Measurements from ENCODE around the gene CCDC47. TPM values are rescaled to one million over a fixed set of nuclear protein-coding genes. Genes with fewer than 3 reads are reported as not detected.

The CCDC47 gene
- total and polyA plus RNA-seq, 2 experiments from 2014 or later: 38.5 to 61.9 TPM

DNA sequence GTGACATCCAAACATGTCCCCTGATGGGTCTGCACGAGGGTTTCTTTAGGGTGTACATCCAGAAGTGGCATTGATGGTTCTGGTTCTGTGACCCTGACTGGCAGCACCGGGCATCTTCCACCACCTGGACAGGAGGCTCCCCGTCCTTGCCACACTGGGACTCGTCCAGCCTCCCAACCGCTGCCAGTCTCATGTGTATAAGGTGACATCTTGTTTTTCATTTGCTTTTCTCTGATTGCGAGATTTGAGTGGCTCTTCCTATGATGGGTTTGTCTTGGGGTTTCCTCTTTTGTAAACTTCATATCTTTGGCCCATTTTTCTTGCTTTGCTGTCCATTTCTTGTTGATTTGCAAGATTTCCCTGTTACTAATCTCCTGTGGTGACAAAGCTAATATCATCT lies 64.3 kb downstream of the CCDC47 start:
- Histone ChIP-seq H3K79me2 (replicated peaks; ENCODE audit: insufficient read depth) (no peaks in the 10 kb centered on the region), H3K4me3 (no peak overlapping the region), H3K4me2 (no peak overlapping the region), H3K4me1 (ENCODE audit: insufficient read depth) (no peaks in the 10 kb centered on the region), H3F3A (replicated peaks; ENCODE audit: low read depth) (no peaks in the 10 kb centered on the region), H3K27ac (ENCODE audit: low read depth) (no peak overlapping the region), H2AFZ (no peak overlapping the region), H4K20me1 (replicated peaks; ENCODE audit: insufficient read depth) (no peaks in the 10 kb centered on the region; the same call in none of the 2 replicates), H3K36me3 (ENCODE audit: insufficient read depth) (no peaks in the 10 kb centered on the region; the same call in 1 of the 2 replicates), H3K9me2 (ENCODE audit: insufficient read depth) (no peaks in the 10 kb centered on the region), H3K27me3 (ENCODE audit: insufficient read depth) (no peaks in the 10 kb centered on the region)
- no peak for TF ChIP-seq CREB1 (CRISPR knock-in tag; IDR thresholded peaks at IDR 0.05; ENCODE audit: low read depth)
- TF ChIP-seq, protein P1, sequence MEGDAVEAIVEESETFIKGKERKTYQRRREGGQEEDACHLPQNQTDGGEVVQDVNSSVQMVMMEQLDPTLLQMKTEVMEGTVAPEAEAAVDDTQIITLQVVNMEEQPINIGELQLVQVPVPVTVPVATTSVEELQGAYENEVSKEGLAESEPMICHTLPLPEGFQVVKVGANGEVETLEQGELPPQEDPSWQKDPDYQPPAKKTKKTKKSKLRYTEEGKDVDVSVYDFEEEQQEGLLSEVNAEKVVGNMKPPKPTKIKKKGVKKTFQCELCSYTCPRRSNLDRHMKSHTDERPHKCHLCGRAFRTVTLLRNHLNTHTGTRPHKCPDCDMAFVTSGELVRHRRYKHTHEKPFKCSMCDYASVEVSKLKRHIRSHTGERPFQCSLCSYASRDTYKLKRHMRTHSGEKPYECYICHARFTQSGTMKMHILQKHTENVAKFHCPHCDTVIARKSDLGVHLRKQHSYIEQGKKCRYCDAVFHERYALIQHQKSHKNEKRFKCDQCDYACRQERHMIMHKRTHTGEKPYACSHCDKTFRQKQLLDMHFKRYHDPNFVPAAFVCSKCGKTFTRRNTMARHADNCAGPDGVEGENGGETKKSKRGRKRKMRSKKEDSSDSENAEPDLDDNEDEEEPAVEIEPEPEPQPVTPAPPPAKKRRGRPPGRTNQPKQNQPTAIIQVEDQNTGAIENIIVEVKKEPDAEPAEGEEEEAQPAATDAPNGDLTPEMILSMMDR (conservative IDR thresholded peaks at IDR 0.05; ENCODE audit: low read depth in 2 of 2): no peak
- no peak for TF ChIP-seq JUNB (IDR thresholded peaks at IDR 0.05; ENCODE audit: unreplicated experiment)
- TF ChIP-seq, protein P2, sequence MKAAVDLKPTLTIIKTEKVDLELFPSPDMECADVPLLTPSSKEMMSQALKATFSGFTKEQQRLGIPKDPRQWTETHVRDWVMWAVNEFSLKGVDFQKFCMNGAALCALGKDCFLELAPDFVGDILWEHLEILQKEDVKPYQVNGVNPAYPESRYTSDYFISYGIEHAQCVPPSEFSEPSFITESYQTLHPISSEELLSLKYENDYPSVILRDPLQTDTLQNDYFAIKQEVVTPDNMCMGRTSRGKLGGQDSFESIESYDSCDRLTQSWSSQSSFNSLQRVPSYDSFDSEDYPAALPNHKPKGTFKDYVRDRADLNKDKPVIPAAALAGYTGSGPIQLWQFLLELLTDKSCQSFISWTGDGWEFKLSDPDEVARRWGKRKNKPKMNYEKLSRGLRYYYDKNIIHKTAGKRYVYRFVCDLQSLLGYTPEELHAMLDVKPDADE (IDR thresholded peaks at IDR 0.05): no peak
- no peak for TF ChIP-seq ZNF114 (CRISPR knock-in tag; IDR thresholded peaks at IDR 0.05)
- TF ChIP-seq STAT1 (IDR thresholded peaks at IDR 0.05; ENCODE audit: unreplicated experiment): no peak
- TF ChIP-seq NANOG (IDR thresholded peaks at IDR 0.05; ENCODE audit: borderline replicate concordance): no peak
- DNase-seq (ENCODE audit: low spot score): no peak
- Mint-ChIP-seq H3K36me3 (ENCODE audit: low read depth) (peaks cover 41% of the 10 kb centered on the region), H3K4me1 (peaks cover 5% of the 10 kb centered on the region), H3K27ac (no peak overlapping the region), H3K4me3 (no peak overlapping the region), H3K9me3 (no peaks in the 10 kb centered on the region), H3K27me3 (ENCODE audit: insufficient read depth, low read depth, poor library complexity) (peaks cover 7% of the 10 kb centered on the region)
- no peak for ATAC-seq

DNA sequence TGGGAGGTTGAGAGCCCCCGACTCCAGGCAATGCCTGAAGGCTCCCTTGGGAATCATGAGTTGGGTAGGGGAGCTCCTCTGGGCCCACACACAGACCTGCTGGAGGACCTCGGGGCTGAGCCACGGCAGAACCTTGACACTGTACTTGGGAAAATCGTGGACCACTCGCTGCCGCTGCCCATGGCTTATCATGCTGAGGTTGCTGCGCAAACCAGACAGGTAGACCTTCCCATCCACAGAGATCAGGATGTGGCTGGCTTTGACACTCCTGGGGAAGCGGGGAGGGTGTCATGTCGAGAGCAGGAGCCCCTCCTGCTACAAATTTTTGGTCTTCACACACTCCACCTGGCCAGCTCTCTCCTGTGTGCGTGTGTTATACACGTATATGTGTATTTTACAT lies 66.2 kb downstream of the CCDC47 start:
- H3K4me3 ChIP-seq: no peak overlapping the region
- Mint-ChIP-seq H3K4me3 (no peak overlapping the region), H3K27me3 (ENCODE audit: insufficient read depth, low read depth, poor library complexity) (peaks cover 12% of the 10 kb centered on the region), H3K4me1 (peaks cover 18% of the 10 kb centered on the region), H3K9me3 (no peaks in the 10 kb centered on the region), H3K36me3 (ENCODE audit: low read depth) (peaks cover 47% of the 10 kb centered on the region), H3K27ac (no peak overlapping the region)
- ATAC-seq: no peak
- TF ChIP-seq, protein P2 (IDR thresholded peaks at IDR 0.05): no peak
- TF ChIP-seq POLR2AphosphoS5 (IDR thresholded peaks at IDR 0.05; ENCODE audit: low read depth): no peak
- no peak for TF ChIP-seq EZH2 (IDR thresholded peaks at IDR 0.05; ENCODE audit: low read depth, unreplicated experiment)
- no peak for TF ChIP-seq STAT1 (IDR thresholded peaks at IDR 0.05; ENCODE audit: unreplicated experiment)
- no peak overlapping the region for H3K27ac ChIP-seq (ENCODE audit: low read depth)
- H3K4me2 ChIP-seq: no peak overlapping the region
- H3K9me2 ChIP-seq (ENCODE audit: insufficient read depth): no peaks in the 10 kb centered on the region
- no peaks in the 10 kb centered on the region; the same call in 1 of the 2 replicates for H3K36me3 ChIP-seq (ENCODE audit: insufficient read depth)
- H2AFZ ChIP-seq: no peak overlapping the region
- H3K4me1 ChIP-seq (ENCODE audit: insufficient read depth): peaks cover 6% of the 10 kb centered on the region
- no peaks in the 10 kb centered on the region; the same call in none of the 2 replicates for H4K20me1 ChIP-seq (replicated peaks; ENCODE audit: insufficient read depth)
- H3K27me3 ChIP-seq (ENCODE audit: insufficient read depth): no peaks in the 10 kb centered on the region
- no peaks in the 10 kb centered on the region for H3K79me2 ChIP-seq (replicated peaks; ENCODE audit: insufficient read depth)
- no peaks in the 10 kb centered on the region for H3F3A ChIP-seq (replicated peaks; ENCODE audit: low read depth)
- no peak for DNase-seq (ENCODE audit: low spot score)

Data from GM23338 (cell line).